Mononuclear cell (primary cell): Measurements from ENCODE around the gene GJA10. TPM values are rescaled to one million over a fixed set of nuclear protein-coding genes. Genes with fewer than 3 reads are reported as not detected.

Source experiments
- total RNA-seq: library from RNA; depleted of rRNA; stranded (reverse); fragments of >200 nt; gene quantifications from one replicate; pipeline ENCODE4 v1.2.3, GENCODE V29; 2012

Gene GJA10
- total RNA-seq, 1 donor = not detected

Other genes with a start within 250 kb of the GJA10 start
- 30.7 TPM for gene MDN1, start 74.7 kb upstream of the GJA10 start, total RNA-seq
- 16.7 TPM for gene CASP8AP2, start 64.6 kb upstream of the GJA10 start, total RNA-seq